ENCODE data around the gene PGR. TPM values are rescaled to one million over a fixed set of nuclear protein-coding genes. Genes with fewer than 3 reads are reported as not detected.

PGR gene
- polyA plus RNA-seq, 2 of the 4 experiments (the other 2 are of a cell fraction), result not detected

- Histone ChIP-seq H3K4me1 (no peaks in the 10 kb centered on the region), H3K4me2 (no peak overlapping the region), H3K4me3 (no peak overlapping the region), H3K9me3 (no peaks in the 10 kb centered on the region), H3K27ac (no peak overlapping the region)
- WGBS (ENCODE audit: missing lambda C conversion rate), result 9% methylated on average over 4 of the region's 4 CpGs
- no peak for FAIRE-seq
- no peak for DNase-seq (ENCODE audit: low read depth in 1 of 2, low spot score in 1 of 2)
- ChIA-PET CTCF (no interaction called here), POLR2A (no interaction called here)
- ATAC-seq, result no peak
- TF ChIP-seq POLR2AphosphoS2 (conservative IDR thresholded peaks at IDR 0.05; ENCODE audit: low read length) (no peak), BCL3 (IDR thresholded peaks at IDR 0.05) (no peak), REST (IDR thresholded peaks at IDR 0.05) (no peak), CBX8 (IDR thresholded peaks at IDR 0.05) (no peak)
Observed at GRCh38 chr11:101096036-101096704, 33.4 kb downstream of the PGR start.

- Histone ChIP-seq H3K9me3 (no peaks in the 10 kb centered on the region), H3K27ac (no peak overlapping the region), H3K4me3 (no peak overlapping the region), H3K4me1 (no peaks in the 10 kb centered on the region), H3K4me2 (no peak overlapping the region)
- DNase-seq (ENCODE audit: low read depth in 1 of 2, low spot score in 1 of 2) (no peak), ATAC-seq (no peak), FAIRE-seq (no peak)
- no peak for TF ChIP-seq SREBF2 (IDR thresholded peaks at IDR 0.05)
- TF ChIP-seq NFE2L2 (conservative IDR thresholded peaks at IDR 0.05; ENCODE audit: low read length), result no peak
- no peak for TF ChIP-seq EHF (CRISPR knock-in tag; IDR thresholded peaks at IDR 0.05)
- no peak for TF ChIP-seq PBX3 (IDR thresholded peaks at IDR 0.05)
- 9% methylated on average over 3 of the region's 3 CpGs for WGBS (ENCODE audit: missing lambda C conversion rate)
- ChIA-PET POLR2A (no interaction called here), CTCF (no interaction called here)
Observed at GRCh38 chr11:101091781-101092180, 37.8 kb downstream of the PGR start.

- ATAC-seq (no peak), DNase-seq (ENCODE audit: low read depth in 1 of 2, low spot score in 1 of 2) (no peak), FAIRE-seq (no peak)
- WGBS (ENCODE audit: missing lambda C conversion rate), result 15% methylated on average over 5 of the region's 5 CpGs
- Histone ChIP-seq H3K4me2 (no peak overlapping the region), H3K4me1 (no peaks in the 10 kb centered on the region), H3K9me3 (no peaks in the 10 kb centered on the region), H3K27ac (no peak overlapping the region), H3K4me3 (no peak overlapping the region)
- CTCF ChIA-PET, result no interaction called here
- POLR2A ChIA-PET, result no interaction called here
- TF ChIP-seq PBX3 (IDR thresholded peaks at IDR 0.05), result no peak
- TF ChIP-seq HDAC2 (IDR thresholded peaks at IDR 0.05), result no peak
- TF ChIP-seq HMGXB4 (CRISPR knock-in tag; IDR thresholded peaks at IDR 0.05; ENCODE audit: borderline replicate concordance), result no peak
- no peak for TF ChIP-seq POLR2AphosphoS2 (conservative IDR thresholded peaks at IDR 0.05; ENCODE audit: low read length)
- TF ChIP-seq JUN (IDR thresholded peaks at IDR 0.05), result no peak
- TF ChIP-seq MAFK (IDR thresholded peaks at IDR 0.05; ENCODE audit: partially characterized antibody), result no peak
- TF ChIP-seq ZSCAN20 (CRISPR knock-in tag; IDR thresholded peaks at IDR 0.05), result no peak
- no peak for TF ChIP-seq TP53 (CRISPR knock-in tag; IDR thresholded peaks at IDR 0.05)
- no peak for TF ChIP-seq TFCP2L1 (CRISPR knock-in tag; IDR thresholded peaks at IDR 0.05)
- TF ChIP-seq HOXA7 (CRISPR knock-in tag; IDR thresholded peaks at IDR 0.05), result no peak
- TF ChIP-seq EHF (CRISPR knock-in tag; IDR thresholded peaks at IDR 0.05), result no peak
- TF ChIP-seq CTCF (IDR thresholded peaks at IDR 0.05), result no peak
- TF ChIP-seq FOXS1 (CRISPR knock-in tag; IDR thresholded peaks at IDR 0.05), result no peak
- TF ChIP-seq PHF8 (IDR thresholded peaks at IDR 0.05; ENCODE audit: borderline replicate concordance, low read depth), result no peak
- no peak for TF ChIP-seq KDM5A (IDR thresholded peaks at IDR 0.05)
- TF ChIP-seq MYC (IDR thresholded peaks at IDR 0.05; ENCODE audit: borderline replicate concordance, low read length), result no peak
- TF ChIP-seq FOSB (CRISPR knock-in tag; IDR thresholded peaks at IDR 0.05), result no peak
- no peak for TF ChIP-seq CBX8 (IDR thresholded peaks at IDR 0.05)
Observed at GRCh38 chr11:101090679-101091270, 38.8 kb downstream of the PGR start.
